HUES6 (cell line): Measurements from ENCODE around the gene CELF5.

Experiments used
- H3K27ac ChIP-seq: 2 replicates; pipeline ENCODE4 v1.7.0; 2013; ENCODE audit warnings: low read depth, mild to moderate bottlenecking, low read length, inconsistent platforms
- H3K27me3 ChIP-seq: 2 replicates; pipeline ENCODE4 v1.6.1; 2013; ENCODE audit warnings: low read length; ENCODE audit not compliant: control insufficient read depth, insufficient read depth
- H3K36me3 ChIP-seq: 2 replicates; pipeline ENCODE4 v1.6.1; 2013; ENCODE audit warnings: low read length; ENCODE audit not compliant: control insufficient read depth, insufficient read depth
- H3K4me1 ChIP-seq: 2 replicates; pipeline ENCODE4 v1.6.1; 2013; ENCODE audit warnings: low read length; ENCODE audit not compliant: control insufficient read depth, insufficient read depth
- H3K4me3 ChIP-seq: 2 replicates; pipeline ENCODE4 v1.5.1; 2013; ENCODE audit warnings: low read depth, low read length
- H3K9ac ChIP-seq: one replicate; pipeline ENCODE4 v1.6.1; 2013; ENCODE audit warnings: mild to moderate bottlenecking, low read length
- H3K9me3 ChIP-seq: 2 replicates; pipeline ENCODE4 v1.6.1; 2013; ENCODE audit warnings: low read depth, low read length; ENCODE audit not compliant: control insufficient read depth, insufficient read depth

Gene CELF5

GRCh38 chr19:3251229-3251628 is 26.8 kb downstream of the CELF5 start:
- Histone ChIP-seq H3K27me3 (no peaks in the 10 kb centered on the region; the same call in 1 of the 2 replicates), H3K4me3 (no peak overlapping the region), H3K36me3 (no peaks in the 10 kb centered on the region), H3K4me1 (no peaks in the 10 kb centered on the region), H3K27ac (no peak overlapping the region), H3K9me3 (peaks cover 14% of the 10 kb centered on the region), H3K9ac (no peak overlapping the region)

GRCh38 chr19:3252650-3253049 is 28.2 kb downstream of the CELF5 start:
- Histone ChIP-seq H3K9me3 (peaks cover 14% of the 10 kb centered on the region), H3K4me1 (no peaks in the 10 kb centered on the region), H3K27me3 (no peaks in the 10 kb centered on the region; the same call in 1 of the 2 replicates), H3K9ac (no peak overlapping the region), H3K4me3 (no peak overlapping the region), H3K36me3 (no peaks in the 10 kb centered on the region), H3K27ac (no peak overlapping the region)

GRCh38 chr19:3253270-3253669 is 28.8 kb downstream of the CELF5 start:
- no peaks in the 10 kb centered on the region for H3K4me1 ChIP-seq
- H3K27ac ChIP-seq: no peak overlapping the region
- peaks cover 14% of the 10 kb centered on the region for H3K9me3 ChIP-seq
- no peak overlapping the region for H3K9ac ChIP-seq
- no peaks in the 10 kb centered on the region; the same call in 1 of the 2 replicates for H3K27me3 ChIP-seq
- H3K4me3 ChIP-seq: no peak overlapping the region
- H3K36me3 ChIP-seq: no peaks in the 10 kb centered on the region

- no peaks in the 10 kb centered on the region for H3K36me3 ChIP-seq
- peaks cover 14% of the 10 kb centered on the region for H3K9me3 ChIP-seq
- H3K9ac ChIP-seq: no peak overlapping the region
- H3K27me3 ChIP-seq: peaks cover 8% of the 10 kb centered on the region; the same call in 1 of the 2 replicates
- H3K4me3 ChIP-seq: no peak overlapping the region
- no peaks in the 10 kb centered on the region for H3K4me1 ChIP-seq
- no peak overlapping the region for H3K27ac ChIP-seq
Observed at GRCh38 chr19:3254520-3254919, 30.1 kb downstream of the CELF5 start.

GRCh38 chr19:3257071-3257470 is 32.6 kb downstream of the CELF5 start:
- Histone ChIP-seq H3K9ac (no peak overlapping the region), H3K36me3 (no peaks in the 10 kb centered on the region), H3K4me1 (no peaks in the 10 kb centered on the region), H3K9me3 (peaks cover 14% of the 10 kb centered on the region), H3K27ac (no peak overlapping the region), H3K27me3 (peaks cover 9% of the 10 kb centered on the region; the same call in 1 of the 2 replicates), H3K4me3 (no peak overlapping the region)

GRCh38 chr19:3262362-3262761 is 37.9 kb downstream of the CELF5 start:
- Histone ChIP-seq H3K27me3 (peaks cover 23% of the 10 kb centered on the region), H3K9ac (no peak overlapping the region), H3K36me3 (no peaks in the 10 kb centered on the region), H3K9me3 (no peaks in the 10 kb centered on the region), H3K27ac (no peak overlapping the region), H3K4me1 (0 out of 2 replicates have a peak, but pooled peaks cover 3% of the 10 kb centered on the region), H3K4me3 (no peak overlapping the region)

GRCh38 chr19:3263866-3264265 is 39.4 kb downstream of the CELF5 start:
- no peak overlapping the region for H3K4me3 ChIP-seq
- no peak overlapping the region for H3K9ac ChIP-seq
- no peak overlapping the region for H3K27ac ChIP-seq
- no peaks in the 10 kb centered on the region for H3K36me3 ChIP-seq
- peaks cover 35% of the 10 kb centered on the region for H3K27me3 ChIP-seq
- H3K4me1 ChIP-seq: 0 out of 2 replicates have a peak, but pooled peaks cover 3% of the 10 kb centered on the region
- no peaks in the 10 kb centered on the region for H3K9me3 ChIP-seq

- Histone ChIP-seq H3K4me3 (no peak overlapping the region), H3K4me1 (0 out of 2 replicates have a peak, but pooled peaks cover 3% of the 10 kb centered on the region), H3K36me3 (no peaks in the 10 kb centered on the region), H3K27me3 (peaks cover 42% of the 10 kb centered on the region), H3K9me3 (no peaks in the 10 kb centered on the region), H3K9ac (no peak overlapping the region), H3K27ac (no peak overlapping the region)
Observed at GRCh38 chr19:3265432-3265831, 41.0 kb downstream of the CELF5 start.

GRCh38 chr19:3266092-3266693 is 41.7 kb downstream of the CELF5 start:
- Histone ChIP-seq H3K9ac (no peak overlapping the region), H3K27me3 (peaks cover 48% of the 10 kb centered on the region), H3K27ac (no peak overlapping the region), H3K4me3 (no peak overlapping the region), H3K9me3 (no peaks in the 10 kb centered on the region), H3K4me1 (0 out of 2 replicates have a peak, but pooled peaks cover 3% of the 10 kb centered on the region), H3K36me3 (no peaks in the 10 kb centered on the region)

GRCh38 chr19:3266792-3267514 is 42.5 kb downstream of the CELF5 start:
- H3K9ac ChIP-seq: no peak overlapping the region
- peaks cover 55% of the 10 kb centered on the region for H3K27me3 ChIP-seq
- H3K4me3 ChIP-seq: no peak overlapping the region
- H3K27ac ChIP-seq: no peak overlapping the region
- H3K4me1 ChIP-seq: 0 out of 2 replicates have a peak, but pooled peaks cover 3% of the 10 kb centered on the region
- no peaks in the 10 kb centered on the region for H3K9me3 ChIP-seq
- H3K36me3 ChIP-seq: no peaks in the 10 kb centered on the region

- Histone ChIP-seq H3K9ac (no peak overlapping the region), H3K27me3 (peaks cover 68% of the 10 kb centered on the region), H3K36me3 (no peaks in the 10 kb centered on the region), H3K9me3 (peaks cover 5% of the 10 kb centered on the region; the same call in 1 of the 2 replicates), H3K4me1 (0 out of 2 replicates have a peak, but pooled peaks cover 3% of the 10 kb centered on the region), H3K27ac (no peak overlapping the region), H3K4me3 (no peak overlapping the region)
Observed at GRCh38 chr19:3268326-3268725, 43.9 kb downstream of the CELF5 start.
